BE2C (cell line): Measurements from ENCODE around the gene LEFTY1.
"Not testable (repeated sequence)": the region's sequence is repeated elsewhere in the genome, so short reads cannot be mapped to it uniquely, and the experiment has no call there.

ENCODE experiments used
- DNase-seq: peaks from one replicate; pipeline ENCODE4 v3.0.0-alpha.2; 2020
- H3K27me3 ChIP-seq: fragments of 250-450 bp; sonication (Bioruptor Pico); 2 replicates; pipeline ENCODE4 v1.5.1; 2020; ENCODE audit warnings: mild to moderate bottlenecking
- H3K36me3 ChIP-seq: fragments of 250-450 bp; sonication (Bioruptor Pico); 2 replicates; pipeline ENCODE4 v1.5.1; 2020; ENCODE audit warnings: mild to moderate bottlenecking
- H3K4me1 ChIP-seq: fragments of 250-450 bp; sonication (Bioruptor Pico); 2 replicates; pipeline ENCODE4 v1.5.1; 2020
- H3K4me3 ChIP-seq: 2 replicates; pipeline ENCODE4 v1.5.1; 2011; ENCODE audit warnings: low read depth, low read length
- H3K9me3 ChIP-seq: fragments of 250-450 bp; sonication (Bioruptor Pico); 2 replicates; pipeline ENCODE4 v1.5.1; 2020
- CTCF ChIP-seq: IDR thresholded peaks from 2 replicates; pipeline ENCODE4 v1.5.1; 2012; ENCODE audit warnings: mild to moderate bottlenecking, low read depth, low read length

Gene LEFTY1

DNA sequence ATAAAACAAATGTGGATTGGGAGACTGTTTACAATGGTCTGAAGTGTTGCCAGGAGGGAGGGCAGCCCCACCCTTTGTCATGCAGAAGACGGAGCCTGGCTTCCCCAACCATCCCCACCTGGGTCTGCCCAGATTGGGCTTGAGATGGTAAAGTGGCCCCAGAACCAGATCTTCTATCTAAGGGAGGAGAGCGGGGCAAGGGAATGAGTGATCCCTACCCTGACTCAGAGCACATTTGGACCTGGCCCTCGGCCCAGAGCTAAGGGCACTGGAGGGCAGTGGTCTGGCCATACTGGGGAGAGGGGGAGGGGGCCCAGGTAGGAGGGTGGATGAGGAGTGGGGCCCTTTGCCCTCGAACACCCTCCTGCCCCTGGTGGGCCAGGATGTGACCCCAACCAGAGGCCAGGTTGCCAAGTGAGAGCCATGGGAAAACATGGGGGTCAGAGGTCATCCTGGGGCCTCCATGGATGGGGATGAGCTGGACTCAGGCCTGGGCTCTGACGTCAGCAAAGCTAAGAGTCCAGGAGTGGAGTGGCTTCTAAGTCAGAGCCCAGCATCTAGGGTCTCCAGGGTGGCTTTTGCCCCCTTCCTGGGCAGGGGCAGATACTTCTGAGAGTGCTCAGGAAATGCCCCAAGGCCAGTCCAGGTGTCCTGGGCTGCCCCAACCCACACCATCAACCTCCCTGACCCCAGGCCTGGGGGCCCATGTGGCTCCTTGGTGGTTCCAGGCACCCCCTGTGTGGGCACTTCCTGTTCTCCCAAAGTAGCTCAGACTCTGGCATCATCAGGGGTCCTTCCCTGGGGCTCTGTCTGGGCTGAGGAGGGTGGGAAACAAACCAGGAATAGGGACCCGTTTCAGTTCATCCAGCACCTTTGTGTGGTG lies 1.6 kb upstream of the LEFTY1 start:
- TF ChIP-seq CTCF = no peak
- Histone ChIP-seq H3K27me3 (no peaks in the 10 kb centered on the region), H3K4me3 (no peak overlapping the region), H3K36me3 (no peaks in the 10 kb centered on the region), H3K4me1 (no peaks in the 10 kb centered on the region), H3K9me3 (no peaks in the 10 kb centered on the region)
- no peak for DNase-seq

DNA sequence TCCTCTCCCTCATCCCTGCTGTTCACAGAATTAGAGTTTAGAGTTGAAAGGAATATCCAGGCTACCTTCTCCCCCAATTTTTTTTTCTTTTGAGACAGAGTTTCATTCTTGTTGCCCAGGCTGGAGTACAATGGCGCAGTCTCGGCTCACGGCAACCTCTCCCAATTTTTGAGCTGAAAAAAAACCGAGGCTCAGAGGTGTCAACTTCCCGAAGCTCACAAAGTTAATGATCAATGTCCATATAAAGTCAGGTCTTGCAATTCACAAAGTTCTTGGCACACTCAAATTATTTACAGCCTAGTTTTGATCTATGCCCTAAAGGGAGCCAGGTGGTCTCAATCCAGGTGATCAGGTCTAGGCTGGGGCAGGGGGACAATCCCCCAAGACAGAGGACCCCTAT lies 797 bp upstream of the LEFTY1 start:
- Histone ChIP-seq H3K4me3 (no peak overlapping the region), H3K27me3 (no peaks in the 10 kb centered on the region), H3K4me1 (no peaks in the 10 kb centered on the region), H3K9me3 (no peaks in the 10 kb centered on the region), H3K36me3 (no peaks in the 10 kb centered on the region)
- no peak for DNase-seq
- TF ChIP-seq CTCF = no peak

GRCh38 chr1:225888289-225888897 lies 553 bp downstream of the LEFTY1 start:
- DNase-seq = no peak
- Histone ChIP-seq H3K4me3 (no peak overlapping the region), H3K9me3 (no peaks in the 10 kb centered on the region), H3K27me3 (no peaks in the 10 kb centered on the region), H3K36me3 (no peaks in the 10 kb centered on the region), H3K4me1 (no peaks in the 10 kb centered on the region)
- TF ChIP-seq CTCF = no peak

DNA sequence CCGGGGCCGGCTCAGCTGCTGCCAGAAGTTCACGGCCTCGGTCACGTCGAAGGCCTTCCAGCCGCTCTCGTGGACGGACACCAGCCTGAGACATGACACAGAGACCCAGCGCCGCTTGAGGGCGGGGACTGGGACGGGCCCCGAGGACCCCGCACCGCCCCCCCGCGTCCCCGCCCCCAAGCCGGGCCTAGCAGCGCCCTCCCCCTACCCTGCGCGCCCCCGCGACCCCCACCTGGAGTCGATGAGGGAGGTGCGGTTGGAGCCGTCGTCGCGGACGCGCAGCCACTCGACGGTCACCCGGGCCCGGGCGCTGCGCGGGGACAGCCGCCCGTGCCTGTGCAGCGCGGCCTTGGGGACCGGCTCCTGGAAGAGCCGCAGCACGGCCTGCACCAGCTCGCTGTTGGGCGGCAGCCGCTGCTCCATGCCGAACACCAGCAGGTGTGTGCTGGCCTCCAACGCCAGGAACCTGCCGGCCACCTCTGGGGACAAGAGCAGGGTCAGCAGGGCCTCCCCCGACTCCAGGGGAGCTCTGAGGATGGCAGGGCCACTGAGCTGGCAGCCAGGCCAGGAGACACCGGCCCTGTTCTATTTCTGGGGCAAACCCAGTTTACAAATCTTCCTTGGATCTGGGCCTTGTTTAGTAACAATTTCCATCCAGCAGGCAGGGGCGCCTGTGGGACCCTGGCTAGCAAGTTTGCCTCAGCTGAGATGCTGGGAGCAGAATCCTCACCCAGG lies 1.2 kb downstream of the LEFTY1 start:
- not testable (repeated sequence) for DNase-seq, H3K27me3 ChIP-seq, H3K4me3 ChIP-seq, H3K9me3 ChIP-seq, H3K36me3 ChIP-seq, H3K4me1 ChIP-seq

DNA sequence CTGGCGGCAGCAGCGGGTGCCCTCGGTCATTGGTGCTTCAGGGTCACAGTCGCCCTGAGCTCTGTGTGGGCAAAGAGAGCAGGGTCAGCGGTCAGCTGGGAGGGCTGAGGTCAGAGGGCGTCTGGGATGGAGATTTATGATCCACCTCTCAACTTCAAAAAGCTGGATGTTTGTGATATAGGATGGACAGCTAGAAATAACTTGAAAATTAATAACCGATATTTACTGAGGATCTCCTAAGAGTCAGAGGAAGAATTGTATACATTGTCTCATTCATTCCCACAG lies 2.0 kb downstream of the LEFTY1 start:
- no peaks in the 10 kb centered on the region for H3K36me3 ChIP-seq
- no peak overlapping the region for H3K4me3 ChIP-seq
- TF ChIP-seq CTCF = no peak
- no peaks in the 10 kb centered on the region for H3K4me1 ChIP-seq
- H3K9me3 ChIP-seq = no peaks in the 10 kb centered on the region
- no peak for DNase-seq
- H3K27me3 ChIP-seq = no peaks in the 10 kb centered on the region

- Histone ChIP-seq H3K9me3 (no peaks in the 10 kb centered on the region), H3K4me1 (no peaks in the 10 kb centered on the region), H3K4me3 (no peak overlapping the region), H3K27me3 (no peaks in the 10 kb centered on the region), H3K36me3 (no peaks in the 10 kb centered on the region)
- no peak for DNase-seq
- TF ChIP-seq CTCF = no peak
Observed at GRCh38 chr1:225886159-225887029, 2.6 kb downstream of the LEFTY1 start.
